HT1080 (cell line): Measurements from ENCODE around the gene FZD7. TPM values are rescaled to one million over a fixed set of nuclear protein-coding genes. Genes with fewer than 3 reads are reported as not detected.

Experiments
- DNase-seq: peaks from one replicate; pipeline ENCODE4 v3.0.0-alpha.2; 2015; ENCODE audit warnings: low read depth
- total RNA-seq: library from RNA; depleted of rRNA; stranded (reverse); fragments of >200 nt; shearing (Covaris generic); gene quantifications from 2 replicates; pipeline ENCODE4 v1.2.3, GENCODE V29; 2014; rRNA removed

FZD7 gene
- total RNA-seq, 1 experiment from 2014 or later, result 7.2 TPM

DNA sequence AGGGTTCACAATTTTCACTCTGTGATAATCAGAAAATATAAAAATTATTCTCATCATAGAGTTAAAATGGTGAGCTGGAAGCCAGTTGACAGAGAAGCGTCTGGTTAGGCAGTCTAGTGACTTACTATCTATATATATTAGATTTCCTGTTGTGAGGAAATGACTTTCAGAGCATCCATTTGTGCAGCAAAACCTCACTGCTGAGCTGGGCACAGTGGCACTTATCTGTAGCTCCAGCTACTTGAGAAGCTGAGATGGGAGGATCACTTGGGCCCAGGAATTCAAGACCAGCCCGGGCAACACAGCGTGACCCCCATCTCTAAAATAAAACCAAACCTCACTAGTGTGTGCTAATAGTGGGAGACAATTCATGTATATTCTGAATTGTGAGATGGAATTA is 32.2 kb downstream of the FZD7 start:
- DNase-seq, result no peak

GRCh38 chr2:202066875-202067274 is 33.2 kb downstream of the FZD7 start:
- DNase-seq, result no peak

- DNase-seq, result no peak
Observed at GRCh38 chr2:202067589-202067988, 33.9 kb downstream of the FZD7 start.

DNA sequence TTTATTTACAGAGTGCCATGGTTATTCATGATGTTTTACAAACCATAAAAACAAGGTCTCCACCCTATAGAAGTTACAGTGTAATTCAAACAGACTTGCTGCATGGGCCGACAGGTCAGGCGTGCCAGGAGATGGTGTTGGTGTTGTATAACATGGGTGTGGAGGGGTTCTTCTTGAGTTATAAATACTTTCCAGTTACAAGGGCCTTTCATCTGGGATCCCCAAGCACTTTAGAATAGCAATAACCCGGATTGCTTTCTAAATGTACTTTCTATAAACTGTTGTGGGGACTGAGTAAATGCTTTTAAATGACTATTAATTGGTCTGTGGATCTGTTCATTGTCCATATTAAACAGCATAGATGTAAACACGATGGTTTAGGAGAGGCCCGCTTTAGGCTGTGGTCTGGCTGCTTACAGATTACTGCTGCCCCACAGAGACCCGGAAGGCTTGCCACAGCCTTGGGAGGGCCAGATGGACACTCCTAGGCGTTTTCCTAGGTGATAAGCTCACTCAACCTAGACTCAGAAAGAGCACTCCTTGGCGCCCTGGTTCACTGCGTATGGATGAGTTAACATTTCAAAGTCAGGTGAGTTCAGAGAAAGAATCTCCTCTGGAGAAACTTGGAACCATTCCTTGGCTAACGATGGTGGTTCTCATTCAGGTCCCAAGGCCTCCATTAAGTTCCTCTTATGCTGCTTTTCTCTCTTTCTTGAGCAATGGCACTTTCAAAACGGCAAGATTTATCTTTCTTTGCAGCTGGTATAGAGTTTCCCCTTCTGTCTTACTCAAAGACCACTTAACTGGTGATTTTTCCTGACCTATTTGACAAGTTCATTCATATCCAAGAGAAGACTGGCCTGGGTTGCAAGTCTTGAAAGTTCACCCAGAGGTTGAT is 35.8 kb downstream of the FZD7 start:
- no peak for DNase-seq

DNA sequence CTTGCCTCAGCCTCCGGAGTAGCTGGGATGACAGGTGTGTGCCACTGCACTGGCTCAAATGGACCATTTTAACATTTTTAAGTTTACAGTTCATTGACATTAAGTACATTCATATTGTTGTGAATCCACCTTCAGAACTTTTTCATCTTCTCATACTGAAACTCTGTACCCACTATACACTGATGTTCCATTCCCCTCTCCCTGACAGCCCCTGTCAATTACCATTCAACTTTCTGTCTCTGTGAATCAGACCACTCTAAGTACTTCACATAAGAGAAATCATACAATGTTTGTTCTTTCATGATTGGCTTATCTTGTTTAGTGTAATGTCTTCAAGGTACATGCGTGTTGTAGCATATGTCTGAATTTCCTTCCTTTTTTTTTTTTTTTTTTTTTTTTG is 37.5 kb downstream of the FZD7 start:
- DNase-seq, result no peak

DNA sequence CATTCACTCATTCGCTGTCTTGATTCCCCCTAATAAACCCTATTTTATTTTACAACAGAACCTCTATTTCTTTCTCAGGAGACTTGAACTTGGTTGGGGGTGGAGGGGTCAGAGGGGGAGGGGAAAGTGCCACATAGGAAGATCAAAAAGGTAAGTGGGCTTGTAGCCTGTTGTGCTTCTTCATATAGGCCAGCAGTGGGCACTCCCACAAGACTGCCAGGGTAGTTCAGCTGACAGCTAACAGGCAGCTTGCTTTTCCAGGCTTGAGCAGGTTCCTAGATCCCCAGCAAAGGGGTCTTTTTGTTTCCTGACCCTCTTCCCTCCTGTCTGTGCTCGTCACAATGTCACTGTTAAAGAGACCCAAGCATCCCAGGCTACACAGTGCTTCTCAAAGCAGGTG is 38.6 kb downstream of the FZD7 start:
- no peak for DNase-seq

DNA sequence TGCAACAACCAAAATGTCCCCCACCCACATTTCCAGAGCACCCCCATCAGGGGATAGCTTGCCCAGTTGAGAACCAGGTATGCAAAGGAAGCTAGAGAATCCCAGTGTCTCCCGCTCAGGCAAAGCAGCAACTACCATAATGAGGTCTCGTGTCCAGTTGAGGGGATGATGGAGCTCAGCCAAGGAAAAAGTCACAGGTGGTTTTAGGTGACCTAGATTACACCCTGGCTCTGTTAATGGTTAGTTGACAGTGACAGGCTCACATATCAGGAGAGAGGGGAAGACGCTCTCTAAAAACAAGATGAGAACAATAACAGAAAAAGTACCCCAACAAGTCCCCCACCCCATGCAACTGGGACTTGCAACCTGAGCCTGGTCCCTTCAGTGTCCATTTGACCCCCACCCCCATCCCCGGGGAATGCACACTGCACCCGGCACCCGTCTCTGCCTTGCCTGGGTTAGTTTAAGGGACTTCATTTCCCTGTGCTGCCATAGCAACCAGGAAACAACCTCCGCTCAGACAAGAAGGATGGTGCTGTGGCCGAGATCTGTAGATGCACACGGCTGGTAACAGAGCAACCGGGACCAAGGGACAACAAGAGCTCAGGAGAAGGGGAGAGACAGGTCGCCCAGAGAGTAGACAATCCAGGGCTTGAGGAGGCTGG is 39.2 kb downstream of the FZD7 start, which contains the start of gene KIAA2012:
KIAA2012 (plus strand) TSS at position 519 of the 665 bp plus-strand sequence. CDS start 373 bp downstream, outside the sequence.
- no peak for DNase-seq

- no peak for DNase-seq
Observed at GRCh38 chr2:202074324-202074723, 40.7 kb downstream of the FZD7 start.

- DNase-seq, result no peak
Observed at GRCh38 chr2:202079310-202079709, 45.7 kb downstream of the FZD7 start.

- no peak for DNase-seq
Observed at GRCh38 chr2:202084265-202084664, 50.6 kb downstream of the FZD7 start.

Other genes starting within 250 kb of the FZD7 start
- 0.72 TPM in 1 of 2 replicates, not detected in the other for gene CDK15, start 227.3 kb upstream of the FZD7 start, total RNA-seq
- gene KIAA2012, start 39.4 kb downstream of the FZD7 start, total RNA-seq, result not detected in 2 replicates
- 185 and 192 TPM in 2 replicates for gene SUMO1, start 204.7 kb downstream of the FZD7 start, total RNA-seq
- gene NOP58, start 231.9 kb downstream of the FZD7 start, total RNA-seq, result 115 and 116 TPM in 2 replicates